Measurements from ENCODE around the gene SPC24.
A peak's percentile ranks its signal among the peaks of the same experiment; 100 is the strongest.
"Not testable (repeated sequence)": the region's sequence is repeated elsewhere in the genome, so short reads cannot be mapped to it uniquely, and the experiment has no call there.

Gene SPC24

GRCh38 chr19:11168568-11168967 is 13.0 kb upstream of the SPC24 start:
- TF ChIP-seq CTCF (IDR thresholded peaks at IDR 0.05; ENCODE audit: low read depth, low read length, missing control alignments): no peak
- in situ Hi-C loops (cut with HindIII; ENCODE audit: low sequenced_read_pairs): no loop called here
- DNase-seq (ENCODE audit: low read depth): peak; percentile 53
- no peak overlapping the region for H3K4me3 ChIP-seq (ENCODE audit: low read depth, low read length)

GRCh38 chr19:11166281-11167142 is 10.9 kb upstream of the SPC24 start:
- no peak for DNase-seq (ENCODE audit: low read depth)
- in situ Hi-C loops (cut with HindIII; ENCODE audit: low sequenced_read_pairs): no loop called here
- no peak for TF ChIP-seq CTCF (IDR thresholded peaks at IDR 0.05; ENCODE audit: low read depth, low read length, missing control alignments)
- H3K4me3 ChIP-seq (ENCODE audit: low read depth, low read length): no peak overlapping the region

GRCh38 chr19:11165486-11166030 is 10.0 kb upstream of the SPC24 start:
- TF ChIP-seq CTCF (IDR thresholded peaks at IDR 0.05; ENCODE audit: low read depth, low read length, missing control alignments): no peak
- in situ Hi-C loops (cut with HindIII; ENCODE audit: low sequenced_read_pairs): no loop called here
- DNase-seq (ENCODE audit: low read depth): no peak
- peak overlapping the region; percentile 2 for H3K4me3 ChIP-seq (ENCODE audit: low read depth, low read length)

GRCh38 chr19:11164879-11165406 is 9.4 kb upstream of the SPC24 start:
- no peak for TF ChIP-seq CTCF (IDR thresholded peaks at IDR 0.05; ENCODE audit: low read depth, low read length, missing control alignments)
- in situ Hi-C loops (cut with HindIII; ENCODE audit: low sequenced_read_pairs): no loop called here
- peak; percentile 98 for DNase-seq (ENCODE audit: low read depth)
- H3K4me3 ChIP-seq (ENCODE audit: low read depth, low read length): peak overlapping the region; percentile 28

GRCh38 chr19:11164296-11164695 is 8.7 kb upstream of the SPC24 start:
- DNase-seq (ENCODE audit: low read depth): no peak
- no peak for TF ChIP-seq CTCF (IDR thresholded peaks at IDR 0.05; ENCODE audit: low read depth, low read length, missing control alignments)
- in situ Hi-C loops (cut with HindIII; ENCODE audit: low sequenced_read_pairs): no loop called here
- peak overlapping the region; percentile 28 for H3K4me3 ChIP-seq (ENCODE audit: low read depth, low read length)

- DNase-seq (ENCODE audit: low read depth); H3K4me3 ChIP-seq (ENCODE audit: low read depth, low read length); in situ Hi-C loops (cut with HindIII; ENCODE audit: low sequenced_read_pairs): not testable (repeated sequence)
These were observed 4.8 kb upstream of the SPC24 start for GRCh38 chr19:11160440-11160768.

Measured in astrocyte of the cerebellum (primary cell).